Nephron (organoid): ENCODE results near the gene CTNNBL1.
A peak's percentile ranks its signal among the peaks of the same experiment; 100 is the strongest.

ENCODE experiments used
- H3K27ac Mint-ChIP-seq, 3 experiments: 2 replicates each; pipeline ENCODE4 v1.8.0; 2020; ENCODE audit warnings: mixed read lengths in 3 of 3, mild to moderate bottlenecking in 2 of 3, moderate library complexity in 1 of 3
- H3K27me3 Mint-ChIP-seq: 2 replicates; pipeline ENCODE4 v1.8.0; 2021; ENCODE audit warnings: low read depth, mild to moderate bottlenecking, moderate library complexity, mixed read lengths
- H3K36me3 Mint-ChIP-seq: 2 replicates; pipeline ENCODE4 v1.8.0; 2020; ENCODE audit warnings: low read depth, mixed read lengths
- H3K4me1 Mint-ChIP-seq: 2 replicates; pipeline ENCODE4 v1.8.0; 2020; ENCODE audit warnings: mixed read lengths
- H3K4me3 Mint-ChIP-seq, 3 experiments: 2 replicates each; pipeline ENCODE4 v1.8.0; 2020; ENCODE audit warnings: mild to moderate bottlenecking in 3 of 3, mixed read lengths in 3 of 3, moderate library complexity in 2 of 3
- H3K9me3 Mint-ChIP-seq: 2 replicates; pipeline ENCODE4 v1.8.0; 2020; ENCODE audit warnings: mixed read lengths
- TF ChIP-seq, protein P1 (sequence below), 3 experiments: fragments of 200-600 bp; sonication (generic); IDR thresholded peaks; one replicate each; pipeline ENCODE4 v1.5.0; 2021; ENCODE audit warnings: antibody characterized with exemption in 3 of 3; ENCODE audit not compliant: unreplicated experiment in 3 of 3

CTNNBL1 gene

DNA sequence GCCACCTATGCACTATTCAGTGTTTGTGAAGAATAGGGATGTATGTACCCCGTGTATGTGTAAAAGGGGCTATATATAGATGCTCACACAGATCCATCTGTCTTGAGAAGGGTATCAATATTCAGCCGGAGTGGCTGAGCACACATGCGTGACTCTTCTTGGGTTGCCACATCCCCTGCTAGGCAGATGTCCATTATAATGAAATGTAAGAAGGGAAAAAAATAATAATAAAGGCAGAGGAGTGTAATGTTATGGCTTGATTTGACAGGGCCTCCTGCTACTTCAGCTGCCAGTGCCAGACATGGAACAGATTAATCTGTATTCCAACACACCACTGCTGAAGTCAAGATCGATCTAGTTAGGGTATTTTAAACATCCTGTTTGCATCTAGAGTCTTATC lies 134.9 kb downstream of the CTNNBL1 start:
- Mint-ChIP-seq H3K36me3 (peaks cover 5% of the 10 kb centered on the region), H3K9me3 (no peaks in the 10 kb centered on the region), H3K27ac (peak overlapping the region in 2 of 3 experiments; percentile 1 to 61), H3K4me1 (peaks cover 47% of the 10 kb centered on the region), H3K27me3 (no peaks in the 10 kb centered on the region), H3K4me3 (no peak overlapping the region)
- TF ChIP-seq, protein P1, sequence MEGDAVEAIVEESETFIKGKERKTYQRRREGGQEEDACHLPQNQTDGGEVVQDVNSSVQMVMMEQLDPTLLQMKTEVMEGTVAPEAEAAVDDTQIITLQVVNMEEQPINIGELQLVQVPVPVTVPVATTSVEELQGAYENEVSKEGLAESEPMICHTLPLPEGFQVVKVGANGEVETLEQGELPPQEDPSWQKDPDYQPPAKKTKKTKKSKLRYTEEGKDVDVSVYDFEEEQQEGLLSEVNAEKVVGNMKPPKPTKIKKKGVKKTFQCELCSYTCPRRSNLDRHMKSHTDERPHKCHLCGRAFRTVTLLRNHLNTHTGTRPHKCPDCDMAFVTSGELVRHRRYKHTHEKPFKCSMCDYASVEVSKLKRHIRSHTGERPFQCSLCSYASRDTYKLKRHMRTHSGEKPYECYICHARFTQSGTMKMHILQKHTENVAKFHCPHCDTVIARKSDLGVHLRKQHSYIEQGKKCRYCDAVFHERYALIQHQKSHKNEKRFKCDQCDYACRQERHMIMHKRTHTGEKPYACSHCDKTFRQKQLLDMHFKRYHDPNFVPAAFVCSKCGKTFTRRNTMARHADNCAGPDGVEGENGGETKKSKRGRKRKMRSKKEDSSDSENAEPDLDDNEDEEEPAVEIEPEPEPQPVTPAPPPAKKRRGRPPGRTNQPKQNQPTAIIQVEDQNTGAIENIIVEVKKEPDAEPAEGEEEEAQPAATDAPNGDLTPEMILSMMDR (IDR thresholded peaks at IDR 0.05; ENCODE audit: unreplicated experiment in 3 of 3): no peak

DNA sequence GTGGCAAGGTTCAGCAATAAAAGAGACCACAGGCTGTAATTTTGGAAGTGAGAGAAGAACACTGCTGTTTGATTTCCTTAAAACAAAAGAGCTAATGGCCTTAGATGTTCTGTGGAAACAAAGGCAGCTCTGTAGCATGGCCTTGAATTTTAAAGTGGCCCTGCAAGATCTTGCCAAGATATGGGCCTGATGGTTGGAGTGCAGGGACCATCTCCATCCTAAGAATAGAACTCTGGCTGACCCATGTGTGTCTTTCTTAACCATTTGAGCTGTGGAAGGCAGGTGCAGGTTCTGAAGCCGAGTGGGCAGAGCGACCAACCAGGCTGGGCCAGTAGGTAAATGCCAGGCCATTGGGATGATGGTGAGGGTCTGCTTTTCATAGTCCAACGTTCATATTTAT lies 135.3 kb downstream of the CTNNBL1 start:
- Mint-ChIP-seq H3K4me1 (peaks cover 43% of the 10 kb centered on the region), H3K9me3 (no peaks in the 10 kb centered on the region), H3K4me3 (no peak overlapping the region)

DNA sequence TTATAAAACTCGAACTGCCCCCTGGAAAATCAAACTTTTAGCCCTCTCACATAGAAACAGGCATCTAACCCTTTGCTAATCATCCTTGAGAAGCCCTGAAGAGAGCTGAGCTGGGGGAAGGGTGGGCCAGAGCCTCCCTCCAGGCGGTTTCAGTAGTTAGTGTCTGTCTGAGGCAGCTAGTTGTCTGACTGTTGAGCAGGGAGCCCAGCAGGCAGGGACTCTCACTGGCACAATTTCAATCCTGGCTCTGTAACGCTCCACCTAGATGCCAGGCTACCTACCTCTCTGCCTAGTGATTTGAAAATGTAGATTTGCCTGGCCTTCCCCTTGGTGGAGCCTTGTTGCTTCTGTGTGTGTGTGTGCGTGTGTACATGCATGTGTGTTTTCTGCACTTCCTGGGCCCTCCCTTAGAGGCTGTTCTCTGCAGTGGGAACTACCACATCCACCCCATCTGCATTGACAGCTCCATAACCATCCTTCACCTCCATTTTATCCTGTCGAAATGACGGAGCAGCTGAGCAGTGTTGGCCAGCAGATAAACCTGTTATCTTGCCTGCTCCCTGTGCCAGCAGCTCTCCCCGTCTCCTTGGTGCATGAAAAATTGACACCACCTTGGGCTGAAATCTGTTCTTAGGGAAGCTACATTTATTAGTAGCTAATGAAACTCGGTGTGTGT lies 139.5 kb downstream of the CTNNBL1 start:
- Mint-ChIP-seq H3K9me3 (no peaks in the 10 kb centered on the region), H3K27ac (peak overlapping the region in 1 of 3 experiments; percentile 12), H3K27me3 (no peaks in the 10 kb centered on the region), H3K36me3 (no peaks in the 10 kb centered on the region), H3K4me3 (no peak overlapping the region), H3K4me1 (peaks cover 35% of the 10 kb centered on the region)
- TF ChIP-seq, protein P1 (IDR thresholded peaks at IDR 0.05; ENCODE audit: unreplicated experiment in 3 of 3): no peak

More for the DNA sequence above, 135.3 kb downstream of the CTNNBL1 start:
- Mint-ChIP-seq H3K27ac (peak overlapping the region in 2 of 3 experiments; percentile 1 to 61), H3K27me3 (no peaks in the 10 kb centered on the region), H3K36me3 (peaks cover 5% of the 10 kb centered on the region)
- TF ChIP-seq, protein P1 (IDR thresholded peaks at IDR 0.05; ENCODE audit: unreplicated experiment in 3 of 3): no peak

DNA sequence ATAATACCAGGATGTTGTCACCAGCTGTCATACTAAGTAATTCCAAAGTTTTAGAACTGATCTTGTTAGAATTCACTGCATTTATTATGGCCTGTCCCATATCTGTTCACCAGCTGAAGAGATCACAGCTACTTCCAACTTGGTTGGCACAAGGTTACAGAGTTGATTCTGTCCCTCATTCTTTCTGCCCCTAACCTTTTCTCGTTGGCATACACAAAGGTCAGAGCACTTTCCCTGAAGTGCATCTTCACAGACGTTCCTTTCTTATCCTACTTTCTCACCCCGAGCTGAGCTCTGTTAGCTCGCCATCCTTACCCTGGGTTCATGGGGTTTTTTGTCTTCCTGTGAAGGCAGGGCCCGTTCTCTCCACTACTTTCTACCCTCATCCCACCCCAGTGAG lies 143.1 kb downstream of the CTNNBL1 start:
- H3K4me1 Mint-ChIP-seq: peaks cover 29% of the 10 kb centered on the region
- TF ChIP-seq, protein P1 (IDR thresholded peaks at IDR 0.05; ENCODE audit: unreplicated experiment in 3 of 3): no peak
- H3K9me3 Mint-ChIP-seq: no peaks in the 10 kb centered on the region
- no peak overlapping the region for H3K4me3 Mint-ChIP-seq
- no peak overlapping the region for H3K27ac Mint-ChIP-seq
- peaks cover 9% of the 10 kb centered on the region for H3K36me3 Mint-ChIP-seq
- no peaks in the 10 kb centered on the region for H3K27me3 Mint-ChIP-seq

DNA sequence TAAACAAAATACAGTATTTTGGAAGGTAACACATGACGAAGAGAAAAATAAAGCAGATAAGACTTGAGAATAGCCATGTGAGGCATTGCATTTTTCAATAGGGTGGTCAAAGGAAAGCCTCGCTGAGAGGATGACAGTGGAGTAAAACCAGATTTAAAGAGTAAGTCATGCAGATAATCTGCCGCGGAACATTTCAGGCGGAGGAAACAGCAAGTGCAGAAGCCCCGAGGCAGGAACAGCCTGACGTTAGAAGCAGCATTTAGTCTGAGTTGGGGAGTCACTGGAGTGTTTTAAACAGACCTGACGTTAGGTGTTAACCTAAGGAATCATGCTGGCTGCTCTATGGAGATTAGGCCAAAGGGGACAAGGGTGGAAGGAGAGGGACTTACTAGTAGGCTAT lies 144.1 kb downstream of the CTNNBL1 start:
- Mint-ChIP-seq H3K9me3 (no peaks in the 10 kb centered on the region), H3K4me1 (peaks cover 26% of the 10 kb centered on the region), H3K27me3 (no peaks in the 10 kb centered on the region), H3K4me3 (no peak overlapping the region), H3K27ac (peak overlapping the region in 1 of 3 experiments; percentile 7), H3K36me3 (peaks cover 19% of the 10 kb centered on the region)
- TF ChIP-seq, protein P1 (IDR thresholded peaks at IDR 0.05; ENCODE audit: unreplicated experiment in 3 of 3): no peak
